CD14-positive monocyte (primary cell): ENCODE results near the gene CCNI2. TPM values are rescaled to one million over a fixed set of nuclear protein-coding genes. Genes with fewer than 3 reads are reported as not detected.
A peak's percentile ranks its signal among the peaks of the same experiment; 100 is the strongest.

ENCODE experiments used
- DNase-seq, 3 donors: peaks; one replicate each; pipeline ENCODE4 v3.0.0-alpha.2; 2011 to 2022
- H2AFZ ChIP-seq: 2 replicates; pipeline ENCODE4 v1.6.0; 2012; ENCODE audit warnings: mild to moderate bottlenecking, low read depth, low read length, inconsistent platforms; ENCODE audit not compliant: insufficient read depth, poor library complexity, severe bottlenecking
- H3K27ac ChIP-seq, 2 donors: 1 replicate in 1 of 2; 2 replicates in 1 of 2; pipeline ENCODE4 v1.5.1; 2012 to 2013; ENCODE audit warnings: low read length in 2 of 2, control low read depth in 1 of 2, inconsistent platforms in 1 of 2, low read depth in 1 of 2, mild to moderate bottlenecking in 1 of 2
- H3K27me3 ChIP-seq, 2 donors: one replicate each; pipeline versions ENCODE4 v1.6.0 to v1.6.1; 2011 to 2013; ENCODE audit warnings: low read length in 2 of 2; ENCODE audit not compliant: control insufficient read depth in 2 of 2, insufficient read depth in 2 of 2
- H3K36me3 ChIP-seq, 2 donors: replicated peaks in 1 of 2; 1 replicate in 1 of 2; 2 replicates in 1 of 2; pipeline versions ENCODE4 v1.5.1 to v1.6.1; 2012 to 2013; ENCODE audit warnings: low read length in 2 of 2, control low read depth in 1 of 2, inconsistent platforms in 1 of 2, mild to moderate bottlenecking in 1 of 2; ENCODE audit not compliant: insufficient read depth in 2 of 2, control insufficient read depth in 1 of 2
- H3K4me1 ChIP-seq, 2 donors: 1 replicate in 1 of 2; 2 replicates in 1 of 2; pipeline versions ENCODE4 v1.5.1 to v1.6.1; 2012 to 2013; ENCODE audit warnings: low read length in 2 of 2, control low read depth in 1 of 2, inconsistent platforms in 1 of 2, mild to moderate bottlenecking in 1 of 2, moderate library complexity in 1 of 2; ENCODE audit not compliant: insufficient read depth in 2 of 2, control insufficient read depth in 1 of 2
- H3K4me2 ChIP-seq: replicated peaks from 2 replicates; pipeline ENCODE3; 2012; ENCODE audit warnings: low read length, moderate library complexity, mild to moderate bottlenecking; ENCODE audit not compliant: poor library complexity, severe bottlenecking; ENCODE audit errors: extremely low read depth
- H3K4me3 ChIP-seq, 3 experiments: fragments of 200-600 bp in 1 of 3; sonication (generic) in 1 of 3; replicated peaks in 1 of 3; 1 replicate in 2 of 3; 2 replicates in 1 of 3; pipeline ENCODE4 v1.5.1; 2011 to 2013; ENCODE audit warnings: low read length in 3 of 3, mild to moderate bottlenecking in 3 of 3, control low read depth in 2 of 3, low read depth in 2 of 3, inconsistent platforms in 1 of 3, moderate library complexity in 1 of 3
- H3K79me2 ChIP-seq: 2 replicates; pipeline ENCODE4 v1.6.0; 2012; ENCODE audit warnings: mild to moderate bottlenecking, control low read depth, inconsistent platforms, low read length, moderate library complexity; ENCODE audit not compliant: insufficient read depth
- H3K9ac ChIP-seq: 2 replicates; pipeline ENCODE4 v1.6.0; 2017; ENCODE audit warnings: low read length, mild to moderate bottlenecking; ENCODE audit not compliant: insufficient read depth, poor library complexity, severe bottlenecking
- H3K9me3 ChIP-seq, 2 donors: replicated peaks in 1 of 2; 1 replicate in 1 of 2; 2 replicates in 1 of 2; pipeline versions ENCODE4 v1.5.1 to v1.6.1; 2012 to 2013; ENCODE audit warnings: low read length in 2 of 2, control low read depth in 1 of 2; ENCODE audit not compliant: control insufficient read depth in 1 of 2, insufficient read depth in 1 of 2
- H4K20me1 ChIP-seq: 2 replicates; pipeline ENCODE4 v1.6.0; 2012; ENCODE audit warnings: mild to moderate bottlenecking, low read length, control low read depth, moderate library complexity; ENCODE audit not compliant: insufficient read depth
- H3K27ac Mint-ChIP-seq, 7 donors: one replicate each; pipeline ENCODE4 v1.8.0; 2020; ENCODE audit warnings: mild to moderate bottlenecking in 7 of 7, mixed read lengths in 7 of 7, moderate library complexity in 6 of 7, inconsistent platforms in 2 of 7
- H3K27me3 Mint-ChIP-seq, 3 donors: one replicate each; pipeline ENCODE4 v1.8.0; 2021 to 2022; ENCODE audit warnings: low read depth in 3 of 3, mild to moderate bottlenecking in 3 of 3, mixed read lengths in 3 of 3, moderate library complexity in 3 of 3, inconsistent platforms in 1 of 3
- H3K36me3 Mint-ChIP-seq, 2 donors: one replicate each; pipeline ENCODE4 v1.8.0; 2020; ENCODE audit warnings: mixed read lengths in 2 of 2, inconsistent platforms in 1 of 2, mild to moderate bottlenecking in 1 of 2
- H3K4me1 Mint-ChIP-seq: one replicate; pipeline ENCODE4 v1.8.0; 2020; ENCODE audit warnings: mild to moderate bottlenecking, mixed read lengths
- H3K4me3 Mint-ChIP-seq, 2 donors: one replicate each; pipeline ENCODE4 v1.8.0; 2020; ENCODE audit warnings: mild to moderate bottlenecking in 2 of 2, mixed read lengths in 2 of 2, moderate library complexity in 1 of 2
- H3K9me3 Mint-ChIP-seq, 7 donors: one replicate each; pipeline ENCODE4 v1.8.0; 2020 to 2022; ENCODE audit warnings: mixed read lengths in 7 of 7, mild to moderate bottlenecking in 6 of 7, moderate library complexity in 6 of 7, inconsistent platforms in 2 of 7
- WGBS: methylation state at CpG from one replicate; pipeline ENCODE4 v1.1.5; 2013; ENCODE audit warnings: missing lambda C conversion rate; ENCODE audit not compliant: insufficient coverage; 5-methylcytosine and 5-hydroxymethylcytosine counted together
- intact Hi-C, 2 donors: fragments of 100-400 bp; cut with micrococcal nuclease; formaldehyde crosslinking; loops; one replicate each; pipeline versions ENCODE4 v1.15.0 to v1.15.1; 2023
- polyA plus RNA-seq, 3 donors: library from polyadenylated mRNA; depleted of rRNA in 1 of 3; unstranded in 2 of 3; stranded (reverse) in 1 of 3; fragments of 300-500 nt in 2 of 3; fragments of >200 nt in 1 of 3; fragmentation: Illumina TruSeq in 2 of 3; gene quantifications; 1 replicate in 2 of 3; 2 replicates in 1 of 3; pipeline ENCODE4 v1.2.3, GENCODE V29; 2012 to 2021
- TF ChIP-seq, protein P1 (sequence below): fragments of 200-600 bp; IDR thresholded peaks from one replicate; pipeline ENCODE4 v1.8.0; 2022; ENCODE audit warnings: antibody characterized with exemption, mild to moderate bottlenecking

CCNI2 gene
- polyA plus RNA-seq, 3 donors = 0.72 TPM; not detected in 2

DNA sequence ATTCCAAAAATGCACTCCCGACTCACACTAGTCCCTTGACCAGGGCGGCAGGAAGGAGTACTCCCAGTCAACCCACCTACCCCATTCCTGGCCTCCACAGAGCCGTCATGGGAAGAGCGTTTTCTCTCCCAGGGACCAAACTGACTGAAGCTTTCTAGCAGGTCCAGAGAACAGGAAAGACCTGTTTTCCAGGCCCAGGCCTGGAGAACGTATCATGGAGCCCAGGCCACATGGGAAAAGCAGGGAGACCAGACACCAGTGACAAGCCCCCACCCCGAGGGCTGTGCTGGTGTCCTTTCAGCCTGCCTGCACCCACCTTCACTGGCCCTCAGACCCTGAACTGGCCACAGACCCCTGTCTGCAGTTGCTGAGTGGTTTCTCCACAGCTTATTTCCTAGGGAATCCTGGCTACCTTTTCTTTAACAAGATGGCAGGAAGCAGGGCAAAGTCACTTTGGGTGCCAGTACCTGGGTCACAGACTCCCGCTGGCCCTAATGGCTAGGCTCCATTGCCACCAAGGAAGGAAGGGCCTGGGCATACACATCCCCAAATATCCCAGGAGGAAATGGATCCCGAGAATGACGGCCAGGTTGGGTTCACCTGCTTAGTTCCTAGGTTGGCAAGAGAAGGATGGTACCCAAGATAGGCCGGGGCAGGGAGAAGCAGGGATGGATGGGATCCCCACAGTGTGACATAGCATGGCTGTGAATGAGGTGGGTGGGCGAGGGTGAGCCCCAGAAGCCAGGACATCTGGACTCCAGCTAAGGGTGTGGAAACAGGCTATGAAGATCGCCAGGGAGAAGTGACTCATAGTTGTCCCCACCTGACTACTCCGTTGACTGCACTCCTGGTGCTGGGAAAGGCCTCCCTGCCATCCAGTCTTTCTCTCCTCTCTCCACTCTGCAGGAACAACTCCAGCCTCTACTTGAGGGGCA is 12.2 kb downstream of the CCNI2 start:
- no peak overlapping the region for H3K27ac Mint-ChIP-seq
- TF ChIP-seq, protein P1, sequence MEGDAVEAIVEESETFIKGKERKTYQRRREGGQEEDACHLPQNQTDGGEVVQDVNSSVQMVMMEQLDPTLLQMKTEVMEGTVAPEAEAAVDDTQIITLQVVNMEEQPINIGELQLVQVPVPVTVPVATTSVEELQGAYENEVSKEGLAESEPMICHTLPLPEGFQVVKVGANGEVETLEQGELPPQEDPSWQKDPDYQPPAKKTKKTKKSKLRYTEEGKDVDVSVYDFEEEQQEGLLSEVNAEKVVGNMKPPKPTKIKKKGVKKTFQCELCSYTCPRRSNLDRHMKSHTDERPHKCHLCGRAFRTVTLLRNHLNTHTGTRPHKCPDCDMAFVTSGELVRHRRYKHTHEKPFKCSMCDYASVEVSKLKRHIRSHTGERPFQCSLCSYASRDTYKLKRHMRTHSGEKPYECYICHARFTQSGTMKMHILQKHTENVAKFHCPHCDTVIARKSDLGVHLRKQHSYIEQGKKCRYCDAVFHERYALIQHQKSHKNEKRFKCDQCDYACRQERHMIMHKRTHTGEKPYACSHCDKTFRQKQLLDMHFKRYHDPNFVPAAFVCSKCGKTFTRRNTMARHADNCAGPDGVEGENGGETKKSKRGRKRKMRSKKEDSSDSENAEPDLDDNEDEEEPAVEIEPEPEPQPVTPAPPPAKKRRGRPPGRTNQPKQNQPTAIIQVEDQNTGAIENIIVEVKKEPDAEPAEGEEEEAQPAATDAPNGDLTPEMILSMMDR = no peak
- Histone ChIP-seq H3K4me2 (no peak overlapping the region), H3K27me3 (no peaks in the 10 kb centered on the region), H3K27ac (no peak overlapping the region), H3K9me3 (no peaks in the 10 kb centered on the region), H3K4me1 (peaks cover 13 to 15% of the 10 kb centered on the region in 2 donors), H3K36me3 (no peaks in the 10 kb centered on the region), H4K20me1 (no peaks in the 10 kb centered on the region), H3K4me3 (no peak overlapping the region), H3K79me2 (no peaks in the 10 kb centered on the region), H2AFZ (no peak overlapping the region), H3K9ac (no peak overlapping the region)
- H3K4me3 Mint-ChIP-seq = no peak overlapping the region
- peaks cover 12 to 15% of the 10 kb centered on the region in 2 donors for H3K36me3 Mint-ChIP-seq
- peaks cover 17% of the 10 kb centered on the region for H3K4me1 Mint-ChIP-seq
- peaks cover 0 to 4% (median 3%) of the 10 kb centered on the region in 3 donors for H3K27me3 Mint-ChIP-seq
- 91% methylated on average over 10 of the region's 13 CpGs for WGBS
- no peak for DNase-seq
- no peaks in the 10 kb centered on the region for H3K9me3 Mint-ChIP-seq
- intact Hi-C loops = no loop called here

DNA sequence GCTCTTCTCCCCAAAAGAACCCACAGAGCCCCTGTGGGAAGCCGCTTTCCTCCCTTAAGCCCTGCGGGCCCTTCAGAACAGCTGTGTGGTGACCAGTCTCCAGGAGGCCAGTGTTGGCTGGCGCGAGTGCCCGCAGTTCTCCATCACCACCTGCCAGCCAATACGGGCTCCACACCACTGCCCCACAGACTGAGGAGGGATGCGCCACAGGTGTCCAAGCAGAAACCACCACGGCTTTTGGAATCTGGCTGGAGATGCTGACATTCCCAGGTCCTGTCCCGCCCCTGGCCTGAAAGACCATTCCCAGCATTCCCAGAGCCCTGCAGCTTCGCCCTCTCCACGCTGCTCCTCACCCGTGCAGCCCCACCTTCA is 12.8 kb downstream of the CCNI2 start:
- H2AFZ ChIP-seq = no peak overlapping the region
- no peaks in the 10 kb centered on the region for H3K9me3 ChIP-seq
- no peak overlapping the region for H3K4me3 ChIP-seq
- Mint-ChIP-seq H3K4me1 (peaks cover 17% of the 10 kb centered on the region), H3K36me3 (peaks cover 12 to 15% of the 10 kb centered on the region in 2 donors), H3K9me3 (no peaks in the 10 kb centered on the region), H3K4me3 (no peak overlapping the region), H3K27ac (peak overlapping the region in 1 of 7 donors; percentile 66), H3K27me3 (peaks cover 0 to 4% (median 3%) of the 10 kb centered on the region in 3 donors)
- no peak overlapping the region for H3K9ac ChIP-seq
- H3K36me3 ChIP-seq = no peaks in the 10 kb centered on the region
- no peak for DNase-seq
- intact Hi-C loops = no loop called here
- 100% methylated on average over 6 of the region's 12 CpGs for WGBS
- H3K27me3 ChIP-seq = no peaks in the 10 kb centered on the region
- H4K20me1 ChIP-seq = no peaks in the 10 kb centered on the region
- TF ChIP-seq, protein P1 = no peak
- H3K79me2 ChIP-seq = no peaks in the 10 kb centered on the region
- no peak overlapping the region for H3K27ac ChIP-seq
- H3K4me2 ChIP-seq = no peak overlapping the region
- H3K4me1 ChIP-seq = peaks cover 13 to 15% of the 10 kb centered on the region in 2 donors
